ENCODE data around the gene CD58.

CD58 gene

DNA sequence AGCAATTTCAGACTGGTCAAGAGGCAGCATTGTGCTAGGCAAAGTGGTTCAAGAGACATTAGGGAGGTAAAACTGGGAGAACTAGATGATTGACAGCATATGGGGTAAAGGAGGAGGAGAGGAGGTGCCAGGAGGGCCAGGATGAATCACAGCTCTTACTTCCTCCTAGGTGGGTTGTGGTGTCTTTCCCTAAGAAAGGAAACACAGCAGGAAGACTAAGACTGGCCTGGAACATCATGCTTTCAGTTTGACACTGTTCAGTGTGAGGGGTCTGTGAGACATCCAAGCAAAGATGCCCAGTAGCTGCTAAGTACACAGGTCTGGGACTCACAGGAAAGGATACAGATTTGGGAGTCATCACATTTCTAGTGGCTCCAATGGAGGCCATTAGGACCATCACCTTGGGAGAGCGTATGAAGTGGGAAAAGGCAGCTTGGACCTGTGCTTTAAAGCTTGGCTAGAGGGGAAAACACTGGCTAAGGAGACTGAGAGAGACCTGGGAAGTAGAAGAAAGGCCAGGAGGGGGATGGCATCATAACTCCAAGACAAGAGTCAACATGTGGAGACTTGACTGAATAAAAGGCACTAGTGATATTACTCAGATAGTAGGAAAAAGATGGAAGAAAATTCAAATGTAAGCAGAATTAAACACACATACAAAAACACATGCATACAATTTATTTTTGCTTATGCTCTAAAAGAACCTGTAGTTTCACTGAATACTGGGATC, 17.3 kb downstream of the CD58 start:
- peak overlapping the region; percentile 27 for H3K27ac Mint-ChIP-seq
- peaks cover 76% of the 10 kb centered on the region for H3K4me1 Mint-ChIP-seq (ENCODE audit: low read depth)
- H3K27me3 Mint-ChIP-seq = no peaks in the 10 kb centered on the region
- DNase-seq = no peak
- no peak overlapping the region for H3K4me3 Mint-ChIP-seq
- H3K9me3 Mint-ChIP-seq = no peaks in the 10 kb centered on the region
- H3K36me3 Mint-ChIP-seq (ENCODE audit: low read depth) = peaks cover 39% of the 10 kb centered on the region

DNA sequence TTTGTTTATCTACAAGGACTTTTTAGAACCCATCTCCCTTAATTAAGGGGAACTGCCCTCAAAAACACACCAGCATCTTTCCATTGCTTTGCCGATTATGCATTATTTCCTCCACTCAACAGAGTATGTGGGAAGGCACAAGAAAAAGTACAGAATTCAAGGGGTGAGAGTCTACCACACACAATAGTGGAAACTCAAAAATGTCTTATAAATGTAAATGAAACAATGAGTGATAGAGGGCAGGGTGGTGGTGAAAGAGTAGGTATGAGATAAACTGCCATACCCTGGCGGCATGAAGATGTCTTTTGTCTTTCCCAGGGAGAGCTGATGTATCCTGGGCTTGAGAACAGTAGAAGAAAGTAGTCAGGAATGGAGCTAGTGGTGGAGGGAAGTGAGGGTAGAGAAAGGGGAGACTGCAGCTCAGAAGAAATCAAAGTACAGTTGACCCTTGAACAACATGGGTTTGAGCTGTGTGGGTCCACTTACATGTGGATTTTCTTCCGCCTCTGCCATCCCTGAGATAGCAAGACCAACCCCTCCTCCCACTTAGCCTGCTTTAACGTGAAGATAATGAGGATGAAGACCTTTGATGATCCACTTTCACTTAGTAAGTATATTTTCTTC, 24.4 kb downstream of the CD58 start:
- Mint-ChIP-seq H3K36me3 (ENCODE audit: low read depth) (peaks cover 61% of the 10 kb centered on the region), H3K4me3 (peak overlapping the region; percentile 67), H3K27ac (peak overlapping the region; percentile 51), H3K4me1 (ENCODE audit: low read depth) (peaks cover 69% of the 10 kb centered on the region), H3K9me3 (no peaks in the 10 kb centered on the region), H3K27me3 (no peaks in the 10 kb centered on the region)
- DNase-seq = no peak

DNA sequence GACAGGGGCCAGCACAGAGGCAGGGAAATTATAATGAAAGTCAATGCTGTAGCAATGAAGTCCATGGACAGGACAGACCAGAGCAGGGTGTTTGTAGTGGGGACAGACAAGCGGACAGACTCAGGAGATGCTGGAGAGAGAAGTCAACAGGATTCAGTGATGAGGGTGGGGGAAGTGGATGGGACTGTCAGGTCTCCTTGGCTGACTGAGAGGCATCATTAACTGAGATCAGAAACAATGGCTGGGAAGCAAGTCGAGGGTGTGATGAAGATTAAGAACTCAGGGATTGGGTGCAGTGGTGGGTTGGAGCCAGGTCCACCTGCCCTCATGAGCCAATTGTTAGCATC, 25.5 kb downstream of the CD58 start:
- peak overlapping the region; percentile 96 for H3K27ac Mint-ChIP-seq
- no peaks in the 10 kb centered on the region for H3K27me3 Mint-ChIP-seq
- peak overlapping the region; percentile 67 for H3K4me3 Mint-ChIP-seq
- H3K4me1 Mint-ChIP-seq (ENCODE audit: low read depth) = peaks cover 66% of the 10 kb centered on the region
- DNase-seq = no peak
- no peaks in the 10 kb centered on the region for H3K9me3 Mint-ChIP-seq
- H3K36me3 Mint-ChIP-seq (ENCODE audit: low read depth) = peaks cover 60% of the 10 kb centered on the region

DNA sequence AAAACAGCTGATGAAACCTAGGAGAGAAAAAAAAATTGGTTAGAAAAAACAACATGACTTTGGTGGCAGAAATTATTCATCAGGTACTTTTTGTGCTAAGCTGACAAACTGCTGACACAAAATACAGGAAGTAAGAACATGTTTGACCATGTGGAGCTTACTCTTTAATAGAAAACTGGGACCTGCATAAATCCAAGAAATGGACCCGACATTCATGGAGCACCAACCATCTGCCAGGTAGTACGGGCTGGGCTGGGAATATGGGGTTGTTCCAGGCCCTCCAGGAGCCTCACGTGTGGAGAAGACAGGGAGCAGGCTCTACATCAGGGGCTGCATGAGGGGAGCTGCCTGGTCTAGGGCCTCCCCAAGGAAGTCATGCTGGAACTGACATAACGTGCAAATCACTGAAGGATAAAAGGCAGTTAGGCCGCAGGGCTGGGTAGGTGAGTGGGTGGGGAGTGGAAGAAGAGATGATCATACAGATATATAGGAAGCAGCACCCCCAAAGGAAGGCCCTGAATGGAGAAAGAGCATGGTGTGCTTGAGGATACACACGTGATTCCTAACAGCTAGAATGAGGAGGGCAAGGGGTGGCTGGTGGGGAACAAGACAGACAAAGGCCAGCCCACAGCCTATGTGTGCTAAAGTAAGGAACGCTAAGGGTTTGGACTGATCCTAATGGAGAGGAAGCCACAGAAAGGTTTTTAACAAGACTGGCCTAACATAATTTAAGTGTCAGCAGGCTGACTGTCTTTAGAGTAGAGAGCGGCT, 26.1 kb downstream of the CD58 start:
- peak; percentile 64 for DNase-seq
- Mint-ChIP-seq H3K4me1 (ENCODE audit: low read depth) (peaks cover 70% of the 10 kb centered on the region), H3K4me3 (peak overlapping the region; percentile 67), H3K27ac (peak overlapping the region; percentile 96), H3K9me3 (no peaks in the 10 kb centered on the region), H3K27me3 (no peaks in the 10 kb centered on the region), H3K36me3 (ENCODE audit: low read depth) (peaks cover 63% of the 10 kb centered on the region)

DNA sequence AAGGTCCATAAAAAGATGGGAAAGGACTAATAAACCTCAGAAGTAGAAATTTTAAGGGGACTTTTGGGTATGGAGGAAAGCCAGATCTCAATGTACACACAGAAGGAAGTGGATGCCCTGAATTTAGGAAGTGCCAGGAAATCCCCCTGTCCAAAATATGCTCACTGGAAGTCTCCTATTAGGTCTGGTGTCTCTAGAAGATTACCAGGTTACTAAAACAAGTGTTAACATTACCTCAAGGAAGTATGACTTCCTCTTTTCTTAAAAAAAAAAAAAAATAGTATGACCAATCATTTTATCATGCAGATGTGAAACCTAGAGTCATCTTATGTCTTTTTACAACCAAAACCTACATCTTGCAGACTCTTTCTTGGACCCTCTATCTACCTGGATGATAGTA, 30.7 kb downstream of the CD58 start:
- Mint-ChIP-seq H3K36me3 (ENCODE audit: low read depth) (peaks cover 85% of the 10 kb centered on the region), H3K9me3 (peaks cover 3% of the 10 kb centered on the region), H3K27me3 (no peaks in the 10 kb centered on the region), H3K4me1 (ENCODE audit: low read depth) (peaks cover 76% of the 10 kb centered on the region), H3K4me3 (no peak overlapping the region), H3K27ac (peak overlapping the region; percentile 53)
- DNase-seq = no peak

DNA sequence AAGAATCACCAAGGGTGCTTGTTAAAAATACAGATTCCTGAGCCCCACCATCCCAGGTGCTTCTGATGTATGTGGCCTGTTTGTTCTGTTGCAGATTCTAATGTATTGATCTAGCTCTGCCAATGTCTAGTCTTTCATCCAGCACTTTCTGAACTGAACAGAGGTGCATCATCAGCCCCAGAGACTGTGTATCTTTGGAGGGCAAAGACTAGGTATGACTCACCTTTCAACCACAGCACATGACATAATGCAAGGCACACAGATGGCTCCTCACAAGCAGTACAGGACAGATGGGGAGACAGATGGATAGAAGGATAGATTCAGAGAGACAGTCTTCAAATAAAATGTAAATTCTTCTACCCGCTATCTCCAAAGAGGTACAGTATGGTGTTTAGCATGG, 32.3 kb downstream of the CD58 start:
- Mint-ChIP-seq H3K4me1 (ENCODE audit: low read depth) (peaks cover 63% of the 10 kb centered on the region), H3K27me3 (no peaks in the 10 kb centered on the region), H3K4me3 (no peak overlapping the region), H3K27ac (peak overlapping the region; percentile 45), H3K9me3 (peaks cover 3% of the 10 kb centered on the region), H3K36me3 (ENCODE audit: low read depth) (peaks cover 82% of the 10 kb centered on the region)
- no peak for DNase-seq

DNA sequence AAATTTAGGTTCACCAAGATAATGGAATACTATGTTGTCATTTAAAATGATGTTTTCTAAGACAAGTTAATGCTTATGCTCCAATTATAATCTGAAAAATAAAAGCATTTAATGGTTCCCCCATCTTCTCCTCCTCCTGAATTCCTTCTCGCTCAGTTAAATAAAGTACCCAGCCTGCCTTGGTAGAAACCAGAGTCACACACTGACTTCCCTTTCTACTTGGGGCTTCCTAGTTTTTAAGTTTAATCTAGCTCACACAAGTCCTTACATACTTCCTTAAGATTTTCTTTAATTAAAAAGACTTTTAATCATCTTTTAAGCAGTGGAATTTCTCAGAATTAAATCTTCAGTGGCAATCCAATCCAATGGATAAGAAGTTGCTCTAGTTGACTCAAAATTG, 32.9 kb downstream of the CD58 start:
- no peak overlapping the region for H3K4me3 Mint-ChIP-seq
- no peaks in the 10 kb centered on the region for H3K27me3 Mint-ChIP-seq
- no peak for DNase-seq
- H3K36me3 Mint-ChIP-seq (ENCODE audit: low read depth) = peaks cover 82% of the 10 kb centered on the region
- peaks cover 58% of the 10 kb centered on the region for H3K4me1 Mint-ChIP-seq (ENCODE audit: low read depth)
- peaks cover 3% of the 10 kb centered on the region for H3K9me3 Mint-ChIP-seq
- H3K27ac Mint-ChIP-seq = peak overlapping the region; percentile 45

DNA sequence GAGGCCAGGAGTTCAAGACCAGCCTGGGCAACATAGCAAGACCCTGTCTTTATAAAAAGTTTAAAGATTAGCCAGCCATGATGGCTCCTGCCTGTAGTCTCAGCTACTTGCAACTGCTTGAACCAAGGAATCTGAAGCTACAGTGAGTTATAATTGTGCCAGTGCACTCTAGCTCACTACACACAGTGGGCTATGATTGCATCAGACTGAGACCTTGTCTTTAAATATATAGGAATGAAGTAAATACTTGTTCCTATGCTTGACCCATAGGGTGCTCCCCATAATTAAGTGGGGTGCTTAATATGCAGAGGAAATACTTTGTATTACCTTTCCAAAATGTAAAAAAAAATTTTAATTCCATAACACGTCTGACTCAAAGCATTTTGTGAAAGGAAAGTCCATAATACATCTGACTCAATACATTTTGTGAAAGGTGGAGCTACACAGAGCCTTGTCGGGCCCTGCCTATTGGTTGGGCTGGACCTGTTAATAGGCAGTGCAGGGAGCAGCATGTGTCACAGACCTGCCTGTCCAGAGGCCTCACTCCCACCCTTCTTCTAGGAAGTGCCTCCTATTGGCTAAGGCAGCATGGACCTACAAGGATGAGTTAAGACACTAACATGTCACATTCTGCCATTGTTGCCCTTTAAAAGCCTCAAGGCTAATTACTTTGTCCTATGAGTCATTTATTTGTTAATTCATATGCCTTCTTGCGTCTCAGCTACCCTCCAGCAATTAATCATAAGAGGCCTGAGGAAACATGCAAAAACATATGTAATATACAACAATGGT, 33.6 kb downstream of the CD58 start:
- peaks cover 53% of the 10 kb centered on the region for H3K4me1 Mint-ChIP-seq (ENCODE audit: low read depth)
- H3K4me3 Mint-ChIP-seq = no peak overlapping the region
- peaks cover 3% of the 10 kb centered on the region for H3K9me3 Mint-ChIP-seq
- DNase-seq = no peak
- no peaks in the 10 kb centered on the region for H3K27me3 Mint-ChIP-seq
- H3K27ac Mint-ChIP-seq = no peak overlapping the region
- H3K36me3 Mint-ChIP-seq (ENCODE audit: low read depth) = peaks cover 77% of the 10 kb centered on the region

DNA sequence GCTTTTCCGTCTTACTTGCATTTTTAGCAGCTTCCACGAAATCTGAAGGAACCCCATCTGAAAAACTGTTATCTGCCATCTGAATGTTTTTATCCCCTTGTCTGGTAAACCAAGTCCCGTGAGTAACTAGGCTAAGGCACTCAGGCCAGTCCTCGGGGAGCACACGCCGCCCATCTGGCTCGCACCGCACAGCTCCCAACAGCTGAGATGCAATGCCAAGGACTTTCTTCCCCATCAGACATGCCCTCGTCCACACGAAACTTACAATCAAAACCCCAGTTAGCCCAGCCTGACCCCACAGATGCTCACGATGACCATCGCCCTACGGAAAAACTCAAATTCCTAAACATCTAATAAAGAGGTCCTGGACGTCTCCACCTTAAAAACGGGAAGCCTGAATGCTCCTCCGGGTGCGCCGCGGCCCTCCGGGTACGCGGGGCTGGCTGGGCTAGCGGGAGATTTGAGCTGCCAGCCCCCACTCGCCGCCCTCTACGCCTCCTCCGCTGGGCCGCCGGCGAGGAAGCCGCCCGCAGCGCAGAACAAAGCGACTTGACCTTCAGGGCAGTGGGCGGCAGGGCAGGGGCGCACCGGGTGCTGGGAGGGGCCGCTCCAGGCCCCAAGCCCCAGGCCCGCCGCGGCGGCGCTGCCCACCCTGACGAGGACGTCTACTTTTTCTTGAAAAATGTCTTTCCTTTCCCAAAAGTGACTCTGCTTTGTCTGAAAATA, 36.6 kb downstream of the CD58 start:
- no peaks in the 10 kb centered on the region for H3K27me3 Mint-ChIP-seq
- no peak overlapping the region for H3K27ac Mint-ChIP-seq
- DNase-seq = no peak
- H3K9me3 Mint-ChIP-seq = peaks cover 3% of the 10 kb centered on the region
- H3K4me1 Mint-ChIP-seq (ENCODE audit: low read depth) = peaks cover 33% of the 10 kb centered on the region
- H3K4me3 Mint-ChIP-seq = no peak overlapping the region
- peaks cover 68% of the 10 kb centered on the region for H3K36me3 Mint-ChIP-seq (ENCODE audit: low read depth)

DNA sequence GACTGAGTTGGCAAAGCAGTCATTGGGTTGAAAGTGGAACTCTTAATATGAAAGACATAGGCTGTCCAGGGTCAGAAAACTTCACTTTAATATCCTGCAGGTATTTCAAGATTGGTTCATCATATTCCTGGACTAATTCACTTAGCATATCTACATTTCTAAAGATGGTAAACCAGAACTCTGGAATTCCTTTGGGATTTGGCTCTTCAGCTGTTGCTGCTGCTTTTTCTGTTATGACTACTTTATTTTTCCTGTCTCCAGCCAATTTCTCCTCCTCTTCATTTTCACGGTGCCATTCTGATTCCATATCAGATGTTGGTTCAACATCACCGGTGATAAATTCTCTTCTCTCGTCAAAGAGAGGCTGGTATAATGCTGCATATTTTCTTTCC, 37.4 kb downstream of the CD58 start:
- no peaks in the 10 kb centered on the region for H3K27me3 Mint-ChIP-seq
- peaks cover 3% of the 10 kb centered on the region for H3K9me3 Mint-ChIP-seq
- no peak overlapping the region for H3K27ac Mint-ChIP-seq
- no peak for DNase-seq
- peaks cover 25% of the 10 kb centered on the region for H3K4me1 Mint-ChIP-seq (ENCODE audit: low read depth)
- no peak overlapping the region for H3K4me3 Mint-ChIP-seq
- H3K36me3 Mint-ChIP-seq (ENCODE audit: low read depth) = peaks cover 66% of the 10 kb centered on the region

DNA sequence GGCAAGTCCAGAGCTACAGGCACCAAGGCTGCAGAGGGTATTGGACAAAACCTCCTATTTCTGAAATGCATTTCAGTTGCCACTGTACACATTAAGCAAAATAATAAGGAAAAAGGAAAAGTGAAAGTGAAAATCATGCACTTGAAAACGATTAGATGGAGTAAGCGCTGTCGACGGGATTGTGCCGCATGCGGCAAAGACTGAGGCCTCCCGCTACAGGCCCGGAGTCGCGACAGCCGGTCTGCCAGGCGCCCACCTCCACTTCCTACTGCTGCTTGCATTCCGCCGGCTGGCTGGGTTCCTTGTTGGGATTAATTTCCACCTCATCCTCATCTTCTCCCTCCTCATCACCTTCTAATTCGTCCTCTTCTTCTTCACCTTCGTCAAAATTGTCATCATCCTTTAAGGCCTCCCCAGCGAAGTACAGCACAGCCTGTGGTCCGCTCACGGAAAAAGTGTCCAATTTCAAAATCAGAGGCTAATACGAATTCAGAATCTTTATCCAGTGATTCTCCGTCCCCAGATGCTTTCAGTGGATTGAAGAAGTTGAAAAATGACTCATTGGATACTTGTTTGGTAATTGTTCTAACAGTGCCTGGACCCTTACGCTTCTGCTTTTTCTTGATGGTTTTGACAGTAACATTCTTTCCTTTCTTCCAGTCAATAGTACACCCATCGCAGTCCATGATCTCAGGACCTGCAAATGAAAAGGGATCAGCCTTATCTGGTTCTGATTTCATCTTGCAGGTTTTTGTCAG, 38.0 kb downstream of the CD58 start:
- peaks cover 65% of the 10 kb centered on the region for H3K36me3 Mint-ChIP-seq (ENCODE audit: low read depth)
- no peak for DNase-seq
- no peak overlapping the region for H3K4me3 Mint-ChIP-seq
- no peaks in the 10 kb centered on the region for H3K27me3 Mint-ChIP-seq
- H3K9me3 Mint-ChIP-seq = peaks cover 3% of the 10 kb centered on the region
- H3K4me1 Mint-ChIP-seq (ENCODE audit: low read depth) = peaks cover 20% of the 10 kb centered on the region
- no peak overlapping the region for H3K27ac Mint-ChIP-seq

DNA sequence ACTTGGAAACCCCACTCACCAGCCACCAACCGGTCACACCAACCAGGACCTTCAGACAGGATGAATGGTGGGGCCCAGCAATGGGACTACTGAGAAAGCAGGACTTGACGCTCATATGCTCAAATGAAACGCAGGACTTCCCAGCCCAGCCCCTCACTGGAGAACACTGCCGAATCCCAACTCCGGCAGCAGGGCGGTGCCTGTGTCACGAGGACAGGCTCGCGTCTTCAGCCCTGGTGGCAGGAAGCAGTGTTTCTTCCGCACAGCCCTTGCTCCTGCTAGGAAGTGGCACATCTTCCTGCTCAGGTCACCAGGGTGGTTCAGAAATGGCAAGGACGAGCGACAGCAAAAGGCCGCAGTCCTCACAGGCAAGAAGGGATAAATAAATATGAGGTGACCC, 38.9 kb downstream of the CD58 start:
- Mint-ChIP-seq H3K9me3 (peaks cover 7% of the 10 kb centered on the region), H3K36me3 (ENCODE audit: low read depth) (peaks cover 63% of the 10 kb centered on the region), H3K4me1 (ENCODE audit: low read depth) (peaks cover 13% of the 10 kb centered on the region), H3K4me3 (no peak overlapping the region), H3K27ac (no peak overlapping the region), H3K27me3 (no peaks in the 10 kb centered on the region)
- DNase-seq = no peak

DNA sequence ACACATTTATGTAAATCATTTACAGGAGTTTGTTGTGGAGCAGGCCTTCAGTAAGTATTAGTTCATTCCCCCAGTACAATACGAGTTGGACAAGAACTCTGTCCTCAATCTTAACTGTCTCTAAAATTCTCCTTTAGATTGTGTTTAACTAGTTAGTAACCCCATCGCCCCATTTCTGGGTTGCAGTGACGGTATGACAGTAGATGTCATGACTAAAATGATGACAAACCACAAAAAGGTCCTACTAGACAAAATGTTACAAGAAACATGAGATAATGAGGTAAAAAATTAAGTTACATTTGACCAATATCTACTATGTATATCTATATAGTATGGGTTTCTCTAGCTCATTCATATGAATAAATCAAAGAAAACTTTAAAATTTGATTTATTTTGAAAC, 41.1 kb downstream of the CD58 start:
- Mint-ChIP-seq H3K9me3 (peaks cover 4% of the 10 kb centered on the region), H3K27ac (no peak overlapping the region), H3K4me3 (no peak overlapping the region), H3K36me3 (ENCODE audit: low read depth) (peaks cover 48% of the 10 kb centered on the region), H3K4me1 (ENCODE audit: low read depth) (no peaks in the 10 kb centered on the region), H3K27me3 (no peaks in the 10 kb centered on the region)
- DNase-seq = no peak

Measured in activated T-cell treated with anti-CD3 and anti-CD28 coated beads, Interleukin-2, amount 50 U/mL, for 24 hours (primary cell).